NCI-H446 treated with DMSO at 0.1 percent for 48 hours (cell line): ENCODE data around the gene SDC1.

Source experiments
- DNase-seq: peaks from one replicate; lab custom pipeline; 2025; lab: John Stamatoyannopoulos, UW

The SDC1 gene

DNA sequence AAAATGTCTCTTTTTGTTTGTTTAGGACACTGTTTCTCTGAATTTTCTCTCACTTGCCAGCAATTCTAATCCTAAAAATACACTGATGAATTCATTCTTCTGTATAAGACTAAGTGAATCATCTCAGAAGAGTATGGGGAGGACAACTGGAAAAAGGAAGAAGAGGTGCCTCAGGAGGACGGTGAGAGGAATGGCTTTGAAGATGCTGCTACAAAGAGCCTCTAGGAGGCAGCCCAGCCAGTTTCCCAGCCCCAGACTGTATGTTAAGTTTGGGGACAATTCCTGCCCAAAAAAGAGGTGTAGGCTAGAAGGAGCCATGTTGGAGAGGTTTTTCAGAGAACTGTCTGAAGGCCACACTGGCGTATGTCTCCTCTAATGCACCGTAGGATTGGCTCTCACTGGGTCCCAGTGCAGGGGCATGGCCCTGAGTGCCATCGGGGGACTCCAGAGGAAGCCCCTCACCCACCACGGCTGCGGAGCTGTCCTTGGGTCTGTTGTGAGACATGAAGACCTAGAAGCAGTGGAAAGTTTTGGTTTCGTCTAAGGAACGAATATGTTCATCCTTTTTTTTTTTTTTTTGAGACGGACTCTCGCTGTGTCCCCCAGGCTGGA lies 3.1 kb upstream of the SDC1 start:
- no peak for DNase-seq

DNA sequence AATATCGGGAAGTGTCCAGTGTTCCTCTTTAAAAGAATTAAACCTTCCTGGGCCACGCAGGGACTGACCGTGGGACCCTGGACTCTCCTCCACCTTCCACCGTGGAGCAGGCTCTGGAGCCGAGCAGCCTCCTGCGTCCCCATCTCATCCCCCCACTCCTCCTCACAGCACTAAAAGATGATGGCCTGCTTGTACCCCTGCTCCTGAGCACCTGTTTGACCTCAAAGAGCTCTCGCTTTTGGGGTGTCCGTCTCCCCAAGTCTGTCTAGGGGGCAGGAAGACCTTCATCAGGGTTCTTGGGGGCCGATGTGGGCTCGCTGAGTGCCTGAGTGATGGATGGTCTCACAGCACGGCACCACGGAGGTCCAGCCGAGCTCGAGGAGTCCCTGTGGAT lies 1.2 kb upstream of the SDC1 start:
- no peak for DNase-seq

DNA sequence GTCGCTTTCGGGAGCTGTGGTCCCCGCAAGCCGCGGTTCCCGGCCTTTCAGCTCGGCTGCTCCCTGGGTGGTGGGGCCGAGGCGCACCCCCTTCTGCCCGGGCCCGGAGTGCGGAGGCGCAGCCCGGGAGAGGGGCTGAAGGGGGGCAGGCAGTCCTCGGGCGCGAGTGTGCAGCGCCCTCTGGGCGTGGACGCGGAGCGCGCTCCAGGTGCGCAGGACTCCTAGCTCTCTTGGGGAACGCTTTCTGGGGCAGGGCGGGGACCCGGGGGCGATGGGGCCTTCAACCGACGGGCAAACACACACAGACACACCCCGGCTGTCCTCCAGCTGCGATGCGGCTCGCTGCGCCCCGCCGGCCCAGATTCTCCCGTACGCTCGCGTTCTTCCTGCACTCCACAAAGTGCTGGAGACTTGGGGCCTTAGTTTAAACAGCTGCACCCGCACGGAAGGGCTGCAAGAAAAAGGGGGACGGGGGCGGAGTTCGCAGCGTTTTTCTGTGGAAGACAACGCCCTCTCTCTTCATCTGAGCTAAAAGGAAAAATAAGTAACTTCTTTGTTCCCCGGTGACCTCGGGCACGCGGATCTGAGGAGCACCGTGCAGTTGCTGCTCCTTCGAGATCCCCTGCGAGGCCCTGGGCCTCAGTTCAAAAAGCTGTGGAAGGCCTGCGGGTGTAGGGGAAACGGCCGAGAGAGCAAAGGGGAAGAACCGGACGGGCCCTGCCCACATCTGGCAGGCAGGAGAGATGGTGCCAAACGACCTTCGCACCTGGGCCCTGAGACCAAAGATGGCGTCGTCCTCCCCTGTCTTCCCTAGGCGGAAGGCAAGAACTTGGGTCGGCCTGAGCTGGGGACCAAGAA lies 593 bp upstream of the SDC1 start:
- peak; percentile 35 for DNase-seq

DNA sequence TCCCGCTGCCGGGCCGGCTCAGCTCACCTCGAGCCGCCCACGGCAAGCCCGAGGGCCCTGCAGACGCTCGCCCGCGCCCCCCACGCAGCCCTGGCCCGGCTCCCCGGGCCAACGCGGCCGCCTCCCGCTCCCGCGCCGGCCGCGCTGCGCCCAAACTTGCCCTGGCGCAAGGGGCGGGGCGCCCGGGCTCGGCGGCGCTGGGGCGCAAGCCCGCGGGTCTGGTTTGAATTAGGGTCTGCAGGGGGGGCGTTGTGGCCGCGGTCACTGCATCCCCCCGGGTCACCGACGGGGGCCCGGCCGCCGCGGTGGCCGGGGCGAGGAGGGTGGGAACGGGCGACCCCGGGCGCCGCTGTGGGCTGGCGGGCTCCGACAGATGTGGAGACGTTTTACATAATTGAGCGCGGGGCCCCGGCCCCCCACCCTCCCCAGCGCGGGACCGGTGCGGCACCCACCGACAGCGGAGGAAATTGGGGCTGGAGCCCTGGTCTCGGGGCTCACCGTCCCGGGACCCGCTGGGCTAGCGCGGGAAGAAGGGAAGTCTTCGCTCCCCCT lies 690 bp downstream of the SDC1 start:
- no peak for DNase-seq

DNA sequence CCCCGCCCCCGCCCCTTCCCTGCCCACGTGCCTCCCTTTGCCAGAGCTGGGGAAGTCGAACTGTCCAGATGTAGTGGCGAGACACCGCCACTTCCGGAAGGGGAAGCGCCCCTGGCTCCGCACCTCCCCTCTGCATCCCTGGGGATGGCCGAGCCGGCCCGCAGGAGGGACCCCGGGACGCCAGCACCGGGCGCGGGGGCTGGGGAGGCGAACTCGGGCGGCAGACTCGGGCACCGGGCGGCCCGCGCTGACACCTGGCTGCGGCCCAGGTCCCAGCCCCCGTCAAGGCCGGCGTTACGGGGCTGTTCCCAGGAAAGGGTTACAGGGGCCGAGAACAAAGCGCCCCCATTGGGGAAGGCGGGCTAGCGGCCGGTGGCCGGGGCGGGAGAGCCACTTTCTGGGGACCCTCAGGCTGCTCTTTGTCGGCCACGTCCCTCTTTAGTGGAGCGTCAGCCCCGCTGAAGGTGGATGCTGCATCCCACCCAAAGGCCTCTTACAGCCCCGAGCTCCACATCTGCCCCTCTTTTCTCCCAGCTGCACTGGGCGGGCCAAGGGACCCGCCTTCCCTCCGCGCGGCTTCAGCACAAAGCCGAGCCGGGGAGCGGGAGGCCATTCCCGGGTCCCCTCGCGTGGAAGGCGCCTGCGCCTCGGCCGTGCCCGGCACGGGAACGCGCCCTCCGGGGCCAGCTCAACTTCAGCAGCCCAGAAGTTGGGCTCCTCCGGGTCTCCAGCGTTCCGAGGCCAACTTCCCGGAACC lies 1.3 kb downstream of the SDC1 start:
- DNase-seq = peak; percentile 14

DNA sequence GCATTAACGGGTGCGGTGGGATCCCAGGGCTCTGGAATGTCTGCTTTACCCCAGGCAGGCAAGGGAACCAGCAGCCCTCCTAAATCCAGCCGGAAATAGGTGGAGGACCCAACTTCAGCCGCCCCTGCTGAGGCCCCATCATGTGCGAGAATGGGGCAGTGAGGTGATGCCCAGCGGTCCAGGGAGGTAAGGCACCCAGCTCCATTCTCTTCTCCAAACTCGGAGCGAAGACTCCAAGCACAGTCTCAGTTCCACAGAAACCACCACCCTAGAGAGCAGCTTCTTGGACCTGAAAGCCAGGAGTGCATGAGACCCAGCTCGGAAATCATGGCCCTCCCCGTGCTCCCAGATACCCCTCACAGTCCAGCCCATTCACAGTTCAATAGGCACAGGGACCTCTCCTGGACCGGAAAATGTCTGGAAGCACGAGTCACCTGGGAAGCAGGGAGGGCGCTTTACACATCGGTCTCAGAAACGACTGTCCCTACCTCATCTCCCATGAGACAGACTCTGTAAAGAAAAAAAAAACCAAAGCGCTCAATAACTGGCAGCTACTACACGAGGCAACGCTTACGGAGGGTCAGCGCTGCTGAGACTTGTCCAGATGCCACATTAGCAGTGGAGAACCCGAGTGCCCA lies 2.0 kb downstream of the SDC1 start:
- no peak for DNase-seq

DNA sequence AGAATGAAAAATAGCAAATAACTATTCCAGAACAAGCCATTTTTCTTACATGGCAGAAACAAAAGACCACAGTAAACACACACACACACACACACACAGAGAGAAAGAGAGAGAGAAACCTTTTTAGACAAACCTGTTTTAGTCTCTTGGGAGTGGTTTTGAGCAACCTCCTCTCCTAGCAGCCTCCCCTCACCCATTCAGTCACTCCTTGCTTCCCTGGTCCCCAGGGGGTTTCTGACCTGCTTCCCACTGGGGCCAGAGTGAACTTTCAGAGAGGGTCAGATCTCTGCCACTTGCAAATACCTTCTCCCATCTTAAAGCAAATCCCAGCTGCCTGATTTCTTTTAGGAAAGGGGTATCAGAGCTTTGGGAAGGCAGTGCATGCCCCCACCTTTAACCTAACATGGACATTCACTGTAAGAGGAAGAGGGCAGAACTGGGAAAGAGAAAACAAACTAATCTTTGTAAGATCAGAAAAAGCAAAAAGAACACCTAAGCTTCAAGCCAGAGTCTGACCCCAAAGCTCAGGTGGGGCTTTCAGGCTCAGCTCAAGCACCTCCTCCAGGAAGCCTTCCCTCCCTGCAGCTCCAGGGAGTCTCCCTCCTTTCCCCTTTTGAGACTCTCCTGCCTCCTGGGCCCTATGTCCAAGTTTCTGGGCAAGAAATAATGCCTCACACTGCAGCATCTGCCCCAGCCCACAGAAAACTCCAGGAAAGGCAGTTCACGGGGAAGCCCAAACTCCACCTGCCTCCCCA lies 2.7 kb downstream of the SDC1 start:
- DNase-seq = no peak

DNA sequence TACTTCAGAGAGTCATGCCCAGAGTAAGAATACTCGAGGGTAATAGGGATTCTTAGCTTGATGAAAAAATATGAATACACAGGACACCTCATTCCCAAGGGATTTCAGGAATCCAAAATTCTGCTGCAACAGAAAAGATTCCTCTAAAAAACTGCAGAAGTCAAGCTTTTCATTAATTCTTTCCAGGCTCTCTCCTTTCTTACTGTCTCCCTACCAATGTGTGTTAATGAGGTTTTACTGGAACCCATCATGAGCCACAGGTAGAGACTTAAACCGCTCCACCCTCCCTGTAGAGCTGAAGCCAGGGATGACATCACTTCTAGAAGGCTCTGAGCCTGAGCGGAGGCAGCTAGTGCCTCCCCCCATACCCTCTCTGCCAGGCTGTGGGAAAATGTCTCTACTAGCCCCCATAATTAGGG lies 3.4 kb downstream of the SDC1 start:
- DNase-seq = no peak

DNA sequence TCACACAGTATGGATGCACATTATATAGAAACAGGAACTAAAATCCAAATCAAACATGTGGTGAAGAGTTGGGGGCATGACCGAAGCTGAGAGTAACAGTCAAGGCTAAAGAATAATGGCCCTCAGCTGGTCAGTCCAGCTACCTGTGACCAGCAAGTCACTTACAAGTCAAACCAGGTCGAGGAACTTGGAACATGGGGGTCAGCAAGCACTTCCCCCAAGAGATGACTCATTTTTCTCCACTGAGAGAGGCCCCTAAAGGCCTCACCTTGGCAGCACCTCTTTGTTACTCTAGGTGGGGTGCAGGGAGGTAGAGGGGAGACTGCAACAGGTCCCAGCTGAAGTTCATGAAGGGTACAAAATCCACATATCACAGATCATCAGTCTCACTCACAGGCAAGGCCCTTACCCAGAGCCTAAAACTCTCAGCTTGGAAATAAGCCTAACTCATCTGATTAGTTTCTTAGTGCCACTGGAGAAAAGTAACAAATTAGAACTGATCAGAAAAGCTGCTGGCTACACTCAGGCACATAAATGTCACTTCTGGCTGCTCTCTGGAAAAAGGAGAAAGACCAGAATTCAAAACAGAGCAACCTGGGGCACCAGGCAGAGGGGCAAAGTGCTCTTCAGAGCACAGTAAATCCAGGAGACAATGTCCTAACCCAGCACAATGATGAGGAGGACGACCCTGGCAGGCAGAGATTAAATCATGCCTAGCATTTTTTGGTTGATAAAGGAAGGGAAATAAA lies 4.0 kb downstream of the SDC1 start:
- no peak for DNase-seq

GRCh38 chr2:20219763-20220380 lies 5.1 kb downstream of the SDC1 start:
- DNase-seq = no peak

GRCh38 chr2:20218331-20219320 lies 6.3 kb downstream of the SDC1 start:
- no peak for DNase-seq

DNA sequence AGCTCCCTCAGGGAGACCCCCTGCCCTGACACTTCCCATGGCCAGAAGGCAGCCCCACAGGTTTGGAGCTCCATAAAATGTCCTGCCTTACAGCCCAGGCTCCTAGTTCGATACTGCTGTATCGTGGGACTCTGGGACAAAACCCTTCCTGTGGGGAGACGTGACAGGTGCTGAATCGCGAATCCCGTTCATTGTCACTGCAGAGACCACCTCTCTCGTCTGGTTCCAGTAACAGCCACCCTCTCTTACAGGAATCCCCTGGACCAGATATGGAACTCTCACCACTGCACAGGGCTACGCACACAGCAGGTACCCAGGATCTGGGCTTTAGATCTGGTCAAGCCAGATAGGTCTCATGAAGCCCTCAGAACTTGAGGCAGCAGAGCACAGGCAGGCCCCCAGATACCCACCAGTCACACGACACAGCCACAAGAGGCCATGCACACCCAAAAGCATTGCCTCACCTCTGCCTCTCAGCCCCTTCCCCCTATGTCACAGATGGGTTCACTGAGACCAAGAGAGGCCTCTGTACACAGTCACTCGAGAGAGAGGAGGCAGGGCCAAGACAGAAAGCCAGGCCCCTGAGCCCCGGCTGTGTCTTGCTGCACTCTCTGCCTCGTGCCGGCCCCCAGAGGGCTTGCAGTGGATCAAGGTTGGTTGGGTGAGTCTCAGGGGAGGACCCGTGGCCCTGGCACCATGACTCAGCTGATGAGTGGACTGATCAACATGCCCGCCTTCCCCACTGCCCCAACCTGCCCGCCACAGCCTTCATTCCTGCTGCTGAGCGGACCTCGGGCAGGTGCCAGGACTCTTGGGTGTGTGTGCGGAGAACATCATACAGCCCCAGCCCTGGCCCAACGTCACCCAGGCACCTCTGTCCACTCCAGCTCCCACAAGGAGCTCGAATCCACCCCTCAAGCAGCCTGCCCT lies 7.6 kb downstream of the SDC1 start:
- DNase-seq = no peak

DNA sequence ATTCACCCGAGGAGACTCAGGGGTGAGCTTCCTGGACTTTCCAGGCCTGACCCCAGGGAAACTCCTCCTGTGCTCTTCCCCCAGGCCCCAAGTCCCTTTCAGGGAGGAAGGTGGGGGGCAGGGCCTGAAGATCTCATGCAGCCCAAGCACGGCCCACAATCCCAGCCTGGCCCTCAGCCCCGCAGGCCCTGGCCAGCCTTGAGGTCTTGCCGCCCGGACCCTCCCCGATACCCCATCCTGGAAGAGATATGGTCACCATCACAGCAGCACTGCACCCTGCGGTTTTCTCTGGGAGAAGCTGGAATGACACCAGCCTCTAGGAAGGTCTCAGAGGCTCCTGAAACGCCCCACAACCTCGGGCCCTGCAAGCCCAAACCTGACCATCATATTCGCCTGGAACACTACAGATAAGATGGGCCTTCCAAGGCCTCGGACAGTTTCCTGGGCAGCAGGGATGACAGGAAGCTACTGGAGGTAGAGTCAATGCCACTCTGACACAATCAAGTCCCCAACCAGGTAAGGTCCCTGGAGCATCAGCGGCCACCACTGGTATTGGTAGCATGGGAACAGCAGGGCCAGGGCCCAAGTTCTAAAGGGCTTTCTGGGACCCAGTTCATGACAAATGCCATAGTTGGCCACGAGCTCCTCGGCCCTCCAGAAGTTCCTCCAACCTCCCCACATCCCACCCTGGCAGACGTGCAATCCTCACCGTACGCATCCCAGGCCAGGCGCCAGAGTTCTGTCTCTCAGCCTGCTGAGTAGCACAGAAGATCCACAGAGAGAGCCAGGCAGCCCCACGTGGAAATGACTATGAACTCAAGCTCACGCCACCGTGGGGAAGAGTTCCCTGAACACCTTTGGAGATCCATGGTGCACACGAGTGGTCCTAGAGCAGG lies 8.6 kb downstream of the SDC1 start:
- DNase-seq = no peak

DNA sequence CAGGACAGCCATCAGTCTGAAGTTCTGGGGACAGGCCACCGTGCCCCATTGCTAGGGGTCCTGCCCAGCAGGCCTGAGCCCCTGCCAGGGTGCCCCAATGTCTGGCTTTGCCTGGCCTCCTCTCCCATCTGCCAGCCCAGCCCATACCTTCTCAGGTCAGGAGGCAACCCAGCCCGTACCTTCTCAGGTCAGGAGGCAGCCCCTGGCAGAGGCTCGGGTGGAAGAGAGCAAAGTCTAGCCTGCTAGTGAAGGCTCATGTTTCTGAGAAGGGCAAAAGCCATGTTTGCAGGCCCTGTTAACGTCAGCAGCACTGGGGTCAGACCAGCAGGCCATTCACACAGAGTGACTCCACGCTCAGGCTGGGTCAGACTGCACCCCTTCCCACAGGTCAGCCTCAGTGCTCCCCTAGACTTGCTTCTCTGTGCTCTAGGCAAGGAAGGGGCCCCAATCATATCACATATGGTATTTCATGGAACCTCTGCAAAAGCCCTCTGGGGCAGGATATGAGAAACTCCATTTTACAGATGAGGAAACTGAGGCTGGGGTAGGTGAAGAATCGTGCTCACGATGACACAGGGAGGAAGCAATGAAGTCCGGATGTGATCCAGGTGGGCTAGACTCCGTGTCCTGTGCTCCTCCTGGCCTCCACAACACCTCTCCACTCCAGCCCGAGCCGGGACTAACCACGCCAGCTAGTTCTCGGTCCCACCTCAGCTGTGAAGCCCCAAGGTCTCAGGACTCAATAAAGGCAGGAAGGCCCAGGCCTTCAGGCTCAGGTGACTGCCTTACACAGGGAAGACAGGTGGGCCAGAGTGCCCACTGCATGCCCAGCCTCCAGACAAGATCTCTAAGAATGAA lies 9.5 kb downstream of the SDC1 start:
- DNase-seq = no peak

DNA sequence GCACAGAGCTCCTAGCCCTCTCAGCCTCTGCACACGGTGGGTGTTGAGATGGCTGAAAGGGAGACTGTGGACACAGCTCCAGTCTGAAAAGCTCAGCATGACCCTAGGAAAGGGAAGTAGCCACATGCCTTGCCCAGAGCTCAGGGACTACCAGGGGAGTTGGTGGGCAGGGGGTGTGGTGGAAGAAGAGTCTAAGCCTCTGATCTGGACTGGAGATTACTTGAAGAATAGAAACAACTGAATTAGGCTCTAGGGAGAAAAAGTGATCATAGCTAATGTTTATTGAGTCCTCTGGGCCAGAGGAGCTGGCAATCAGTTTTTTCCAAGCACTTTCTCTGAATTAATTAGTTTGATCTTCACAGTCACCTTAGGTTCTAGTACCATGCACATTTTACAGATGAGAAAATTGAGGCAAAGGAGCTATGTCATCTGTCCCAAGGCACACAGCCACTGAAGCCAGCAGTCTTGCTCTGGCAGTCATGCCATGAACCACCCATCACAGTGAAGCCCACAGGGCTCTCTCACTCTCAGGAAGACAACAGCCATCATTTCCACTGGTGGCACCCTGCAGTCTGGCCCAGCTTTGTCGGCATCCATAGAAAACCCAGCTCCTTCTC lies 10.3 kb downstream of the SDC1 start:
- DNase-seq = no peak
